ENCODE data around the gene SCNN1B. TPM values are rescaled to one million over a fixed set of nuclear protein-coding genes. Genes with fewer than 3 reads are reported as not detected.

Gene SCNN1B
- total RNA-seq, 4 donors from 2014 or later: 0.66 to 2.7 (median 2.2) TPM

- H3K36me3 ChIP-seq: peaks cover 7 to 93% (median 30%) of the 10 kb centered on the region in 3 donors
- DNase-seq (ENCODE audit: low spot score in 2 of 2): no peak
- H3K9me3 ChIP-seq: no peaks in the 10 kb centered on the region
- WGBS, 2 donors: 89 to 92% methylated on average over 17 of the region's 17 CpGs
- H3K4me1 ChIP-seq: no peaks in the 10 kb centered on the region
- H3K27ac ChIP-seq: no peak overlapping the region
- TF ChIP-seq CTCF (IDR thresholded peaks at IDR 0.05) (no peak), POLR2A (IDR thresholded peaks at IDR 0.05) (no peak), EP300 (IDR thresholded peaks at IDR 0.05) (no peak)
- H3K27me3 ChIP-seq: no peaks in the 10 kb centered on the region
- H3K4me3 ChIP-seq: no peak overlapping the region
Observed at GRCh38 chr16:23391381-23392222, 89.5 kb downstream of the SCNN1B start.

GRCh38 chr16:23392223-23392600 is 90.1 kb downstream of the SCNN1B start:
- 95 to 96% methylated on average over 5 to 6 of the region's 6 CpGs for WGBS, 2 donors
- no peak for DNase-seq (ENCODE audit: low spot score in 2 of 2)
- H3K27me3 ChIP-seq: no peaks in the 10 kb centered on the region

DNA sequence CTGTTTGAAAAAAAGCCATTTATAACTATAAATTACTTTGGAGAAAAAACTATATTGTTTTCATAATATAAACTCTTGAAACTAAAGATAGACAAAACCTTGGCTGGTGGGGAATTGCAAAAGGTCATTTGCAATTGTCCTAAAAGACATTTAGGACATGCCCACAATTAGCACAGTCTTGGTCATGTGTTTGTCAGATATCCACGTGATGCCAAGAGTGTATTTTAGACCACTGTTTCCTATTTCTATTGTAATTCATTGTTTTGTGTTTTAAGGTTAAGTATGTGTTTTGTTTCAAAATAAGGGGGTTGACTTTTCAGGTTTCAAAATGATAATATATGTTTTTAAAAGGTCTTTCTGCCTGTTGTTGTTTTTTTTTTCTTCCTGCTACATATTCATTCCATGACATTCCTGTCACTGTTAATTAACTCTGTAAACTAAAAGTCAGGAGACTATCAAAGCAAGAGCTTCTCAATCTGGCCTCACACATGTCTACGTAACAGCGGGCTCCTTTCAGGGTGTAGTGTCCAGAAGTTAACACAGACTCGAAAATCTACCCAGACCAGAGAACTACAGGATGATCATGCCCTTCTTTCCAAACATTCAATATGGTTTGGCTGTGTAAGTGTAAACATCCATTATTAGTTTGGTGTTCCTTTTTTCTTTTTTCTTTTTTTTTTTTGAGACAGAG is 92.2 kb downstream of the SCNN1B start:
- no peak overlapping the region for H3K27ac ChIP-seq
- H3K4me3 ChIP-seq: no peak overlapping the region
- WGBS, 2 donors: 71 to 81% methylated on average over 4 of the region's 4 CpGs
- no peaks in the 10 kb centered on the region for H3K4me1 ChIP-seq
- no peaks in the 10 kb centered on the region for H3K9me3 ChIP-seq
- no peaks in the 10 kb centered on the region for H3K27me3 ChIP-seq
- TF ChIP-seq EP300 (IDR thresholded peaks at IDR 0.05) (no peak), POLR2A (IDR thresholded peaks at IDR 0.05) (no peak), CTCF (IDR thresholded peaks at IDR 0.05) (no peak)
- peaks cover 7 to 98% (median 41%) of the 10 kb centered on the region in 3 donors for H3K36me3 ChIP-seq
- no peak for DNase-seq (ENCODE audit: low spot score in 2 of 2)

More at GRCh38 chr16:23392223-23392600, 90.1 kb downstream of the SCNN1B start:
- Histone ChIP-seq H3K9me3 (no peaks in the 10 kb centered on the region), H3K27ac (no peak overlapping the region), H3K4me1 (no peaks in the 10 kb centered on the region), H3K36me3 (peaks cover 7 to 97% (median 34%) of the 10 kb centered on the region in 3 donors), H3K4me3 (no peak overlapping the region)
- TF ChIP-seq CTCF (IDR thresholded peaks at IDR 0.05): no peak
- no peak for TF ChIP-seq POLR2A (IDR thresholded peaks at IDR 0.05)
- no peak for TF ChIP-seq EP300 (IDR thresholded peaks at IDR 0.05)

DNA sequence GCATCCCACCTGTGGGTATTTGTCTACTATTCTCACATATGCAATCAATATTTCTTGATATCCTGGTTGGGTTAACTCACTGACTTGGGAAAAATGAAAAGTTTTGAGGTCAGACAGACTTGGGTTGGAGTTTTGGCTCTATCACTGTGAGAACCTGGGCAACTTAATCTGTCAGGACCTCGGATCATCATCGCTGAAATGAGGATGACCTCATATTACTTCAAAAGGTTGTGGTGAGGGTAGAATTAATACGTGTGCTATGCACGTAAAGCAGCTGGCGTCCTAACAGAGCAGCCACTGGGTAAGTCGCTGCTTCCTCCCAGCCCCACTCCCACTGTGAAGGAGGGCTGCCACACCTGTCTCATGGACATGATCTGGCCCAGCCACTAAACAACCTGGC is 93.6 kb downstream of the SCNN1B start:
- H3K36me3 ChIP-seq: peaks cover 7 to 97% (median 39%) of the 10 kb centered on the region in 3 donors
- TF ChIP-seq POLR2A (IDR thresholded peaks at IDR 0.05): no peak
- 90 to 91% methylated on average over 6 of the region's 6 CpGs for WGBS, 2 donors
- no peaks in the 10 kb centered on the region for H3K9me3 ChIP-seq
- DNase-seq (ENCODE audit: low spot score in 2 of 2): no peak
- no peak overlapping the region for H3K4me3 ChIP-seq
- H3K4me1 ChIP-seq: no peaks in the 10 kb centered on the region
- H3K27ac ChIP-seq: no peak overlapping the region
- no peaks in the 10 kb centered on the region for H3K27me3 ChIP-seq

GRCh38 chr16:23397464-23397863 is 95.4 kb downstream of the SCNN1B start:
- WGBS, 2 donors: 91 to 93% methylated on average over 2 of the region's 2 CpGs
- Histone ChIP-seq H3K4me1 (no peaks in the 10 kb centered on the region), H3K27ac (no peak overlapping the region), H3K27me3 (no peaks in the 10 kb centered on the region), H3K36me3 (peaks cover 4 to 97% (median 32%) of the 10 kb centered on the region in 3 donors), H3K4me3 (no peak overlapping the region), H3K9me3 (no peaks in the 10 kb centered on the region)
- TF ChIP-seq POLR2A (IDR thresholded peaks at IDR 0.05) (no peak), CTCF (IDR thresholded peaks at IDR 0.05) (no peak), EP300 (IDR thresholded peaks at IDR 0.05) (no peak)
- DNase-seq (ENCODE audit: low spot score in 2 of 2): no peak

Measured in tibial nerve (tissue), 4 donors.